Measurements from ENCODE around the gene ASS1.

GRCh38 chr9:130423272-130423671, 21.5 kb upstream of the ASS1 start:
- TF ChIP-seq, protein P1, sequence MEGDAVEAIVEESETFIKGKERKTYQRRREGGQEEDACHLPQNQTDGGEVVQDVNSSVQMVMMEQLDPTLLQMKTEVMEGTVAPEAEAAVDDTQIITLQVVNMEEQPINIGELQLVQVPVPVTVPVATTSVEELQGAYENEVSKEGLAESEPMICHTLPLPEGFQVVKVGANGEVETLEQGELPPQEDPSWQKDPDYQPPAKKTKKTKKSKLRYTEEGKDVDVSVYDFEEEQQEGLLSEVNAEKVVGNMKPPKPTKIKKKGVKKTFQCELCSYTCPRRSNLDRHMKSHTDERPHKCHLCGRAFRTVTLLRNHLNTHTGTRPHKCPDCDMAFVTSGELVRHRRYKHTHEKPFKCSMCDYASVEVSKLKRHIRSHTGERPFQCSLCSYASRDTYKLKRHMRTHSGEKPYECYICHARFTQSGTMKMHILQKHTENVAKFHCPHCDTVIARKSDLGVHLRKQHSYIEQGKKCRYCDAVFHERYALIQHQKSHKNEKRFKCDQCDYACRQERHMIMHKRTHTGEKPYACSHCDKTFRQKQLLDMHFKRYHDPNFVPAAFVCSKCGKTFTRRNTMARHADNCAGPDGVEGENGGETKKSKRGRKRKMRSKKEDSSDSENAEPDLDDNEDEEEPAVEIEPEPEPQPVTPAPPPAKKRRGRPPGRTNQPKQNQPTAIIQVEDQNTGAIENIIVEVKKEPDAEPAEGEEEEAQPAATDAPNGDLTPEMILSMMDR (IDR thresholded peaks at IDR 0.05) = no peak
- TF ChIP-seq POLR2A (IDR thresholded peaks at IDR 0.05) = no peak

Measured in Peyer's patch (tissue), 4 donors.